KOPT-K1 (cell line): Measurements from ENCODE around the gene PUS7.
"Not testable (repeated sequence)": the region's sequence is repeated elsewhere in the genome, so short reads cannot be mapped to it uniquely, and the experiment has no call there.

Source experiments
- H3K27ac ChIP-seq: fragments of 200-600 bp; sonication (generic); 2 replicates; pipeline ENCODE4 v1.5.1; 2016; ENCODE audit warnings: antibody characterized with exemption, mild to moderate bottlenecking, low read depth, low read length; ENCODE audit not compliant: poor library complexity, severe bottlenecking
- H3K36me3 ChIP-seq: fragments of 200-600 bp; sonication (generic); 2 replicates; pipeline ENCODE4 v1.5.1; 2017; ENCODE audit warnings: antibody characterized with exemption, mild to moderate bottlenecking, low read length, moderate library complexity; ENCODE audit not compliant: insufficient read depth
- H3K9me3 ChIP-seq: fragments of 200-600 bp; sonication (generic); 2 replicates; pipeline ENCODE4 v1.5.1; 2017; ENCODE audit warnings: antibody characterized with exemption, low read length, mild to moderate bottlenecking; ENCODE audit not compliant: insufficient read depth, poor library complexity, severe bottlenecking

PUS7 gene

GRCh38 chr7:105478606-105479005 lies 43.5 kb downstream of the PUS7 start:
- Histone ChIP-seq H3K9me3 (no peaks in the 10 kb centered on the region), H3K27ac (no peak overlapping the region), H3K36me3 (peaks cover 70% of the 10 kb centered on the region)

- no peaks in the 10 kb centered on the region for H3K9me3 ChIP-seq
- H3K27ac ChIP-seq, result no peak overlapping the region
- peaks cover 64% of the 10 kb centered on the region for H3K36me3 ChIP-seq
Measured at GRCh38 chr7:105477908-105478307, 44.2 kb downstream of the PUS7 start.

DNA sequence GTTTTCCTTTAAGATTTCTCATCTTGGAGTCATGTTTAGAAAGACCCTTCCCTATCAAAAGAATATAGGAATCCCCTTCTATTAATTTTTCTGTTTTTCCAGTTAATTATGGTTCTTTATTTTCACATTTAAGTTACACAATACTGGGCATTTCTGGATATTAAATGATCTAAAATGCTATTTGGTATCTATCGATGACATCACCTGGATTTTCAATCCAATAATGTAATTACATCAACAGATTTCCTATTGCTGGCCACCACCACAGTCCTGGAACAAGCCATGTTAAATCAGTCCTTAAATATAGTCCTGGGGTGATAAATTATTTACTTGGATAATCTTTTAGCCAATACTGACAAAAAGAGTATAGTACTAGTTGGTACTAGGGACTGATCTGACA lies 48.0 kb downstream of the PUS7 start:
- Histone ChIP-seq H3K27ac (no peak overlapping the region), H3K36me3 (peaks cover 62% of the 10 kb centered on the region), H3K9me3 (no peaks in the 10 kb centered on the region)

- peaks cover 62% of the 10 kb centered on the region for H3K36me3 ChIP-seq
- no peak overlapping the region for H3K27ac ChIP-seq
Measured at GRCh38 chr7:105473163-105473562, 48.9 kb downstream of the PUS7 start.

GRCh38 chr7:105470846-105471245 lies 51.2 kb downstream of the PUS7 start:
- Histone ChIP-seq H3K36me3 (peaks cover 59% of the 10 kb centered on the region), H3K27ac (no peak overlapping the region), H3K9me3 (no peaks in the 10 kb centered on the region)

More at GRCh38 chr7:105473163-105473562, 48.9 kb downstream of the PUS7 start:
- H3K9me3 ChIP-seq, result no peaks in the 10 kb centered on the region

DNA sequence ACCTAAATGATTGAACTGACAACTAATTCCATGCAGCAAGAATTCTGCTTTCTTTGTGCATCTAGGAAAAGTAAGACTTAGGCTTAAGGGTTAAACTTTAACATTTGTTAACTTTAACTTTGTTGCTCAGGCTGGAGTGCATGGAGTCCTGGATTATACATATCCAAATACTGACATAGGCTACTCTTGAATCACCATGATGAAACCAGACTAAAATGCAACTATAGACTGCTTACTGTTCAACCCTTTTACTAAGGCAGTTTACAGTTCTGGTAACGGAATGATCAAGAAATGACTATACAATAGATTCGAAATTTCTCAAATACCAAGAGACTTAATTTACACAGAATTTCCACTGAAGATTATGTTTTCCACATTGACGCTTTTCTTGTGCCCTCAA lies 52.0 kb downstream of the PUS7 start:
- Histone ChIP-seq H3K9me3 (no peaks in the 10 kb centered on the region), H3K27ac (no peak overlapping the region), H3K36me3 (peaks cover 57% of the 10 kb centered on the region)

- no peak overlapping the region for H3K27ac ChIP-seq
- peaks cover 69% of the 10 kb centered on the region for H3K36me3 ChIP-seq
- H3K9me3 ChIP-seq, result no peaks in the 10 kb centered on the region
Measured at GRCh38 chr7:105462765-105463420, 59.2 kb downstream of the PUS7 start.

DNA sequence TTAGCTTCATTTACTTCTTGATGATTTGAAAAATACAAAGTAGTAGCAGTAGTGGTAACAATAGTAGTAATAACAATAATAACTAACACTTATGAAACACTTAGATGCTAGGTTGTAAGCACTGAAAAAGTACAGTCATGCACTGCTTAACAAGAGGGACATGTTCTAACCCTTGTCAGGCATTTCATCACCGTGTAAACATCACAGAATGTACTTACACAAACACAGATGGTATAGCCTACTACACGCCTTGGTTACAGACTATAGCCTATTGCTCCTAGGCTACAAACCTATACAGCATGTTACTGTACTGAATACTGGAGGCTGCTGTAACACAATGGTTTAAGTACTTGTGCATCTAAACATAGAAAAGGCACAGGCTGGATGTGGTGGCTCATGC lies 60.6 kb downstream of the PUS7 start:
- peaks cover 72% of the 10 kb centered on the region for H3K36me3 ChIP-seq
- H3K9me3 ChIP-seq, result no peaks in the 10 kb centered on the region
- no peak overlapping the region for H3K27ac ChIP-seq

DNA sequence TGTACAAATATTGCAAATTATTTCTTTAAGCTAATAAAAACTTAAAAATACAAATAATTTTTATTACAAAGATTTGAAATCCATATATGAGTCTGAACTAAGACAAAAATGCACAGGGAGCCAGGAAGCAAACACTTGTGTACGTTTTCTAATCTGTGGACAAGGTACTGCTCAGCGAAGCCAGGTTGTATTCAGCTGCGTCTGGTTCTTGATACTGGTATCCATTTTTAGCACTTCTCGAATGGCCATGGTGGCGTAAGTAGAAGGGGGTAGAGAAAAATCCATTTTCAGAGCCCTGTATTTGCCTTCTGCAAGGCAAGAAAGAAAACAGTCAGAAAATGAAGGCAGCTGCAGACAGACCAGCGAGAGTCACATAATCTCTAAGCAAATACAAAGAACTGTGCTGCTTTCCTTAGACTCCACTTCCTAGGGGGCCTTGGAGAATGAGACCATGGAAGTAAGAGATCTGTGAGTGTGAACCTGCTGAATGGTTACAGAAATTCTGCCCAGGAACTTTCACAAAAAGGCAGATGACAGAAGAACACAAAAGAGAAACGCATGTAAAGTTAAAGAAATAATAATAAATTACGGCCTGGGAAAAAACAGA lies 64.3 kb downstream of the PUS7 start:
- Histone ChIP-seq H3K27ac (no peak overlapping the region), H3K9me3 (no peaks in the 10 kb centered on the region), H3K36me3 (peaks cover 65% of the 10 kb centered on the region)

DNA sequence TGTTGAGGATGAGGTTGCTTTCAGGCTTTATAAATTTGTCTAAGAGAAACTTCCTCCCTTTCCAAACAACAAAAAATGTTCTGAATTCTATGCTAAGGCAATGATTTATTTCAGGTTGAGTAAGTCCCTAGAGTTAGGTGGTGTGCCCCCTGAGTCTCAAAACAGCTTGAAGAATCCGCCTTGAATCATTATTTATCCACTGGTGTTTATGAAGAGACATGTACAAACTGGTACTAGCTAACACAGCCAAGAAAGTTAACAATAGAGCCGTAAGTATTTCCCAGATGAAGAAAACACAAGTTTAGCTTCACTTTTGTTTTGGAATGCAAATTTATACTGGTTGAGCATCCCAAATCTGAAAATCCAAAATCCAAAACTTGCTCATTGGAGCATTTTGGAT lies 67.2 kb downstream of the PUS7 start:
- Histone ChIP-seq H3K27ac (no peak overlapping the region), H3K9me3 (no peaks in the 10 kb centered on the region), H3K36me3 (peaks cover 40% of the 10 kb centered on the region)

DNA sequence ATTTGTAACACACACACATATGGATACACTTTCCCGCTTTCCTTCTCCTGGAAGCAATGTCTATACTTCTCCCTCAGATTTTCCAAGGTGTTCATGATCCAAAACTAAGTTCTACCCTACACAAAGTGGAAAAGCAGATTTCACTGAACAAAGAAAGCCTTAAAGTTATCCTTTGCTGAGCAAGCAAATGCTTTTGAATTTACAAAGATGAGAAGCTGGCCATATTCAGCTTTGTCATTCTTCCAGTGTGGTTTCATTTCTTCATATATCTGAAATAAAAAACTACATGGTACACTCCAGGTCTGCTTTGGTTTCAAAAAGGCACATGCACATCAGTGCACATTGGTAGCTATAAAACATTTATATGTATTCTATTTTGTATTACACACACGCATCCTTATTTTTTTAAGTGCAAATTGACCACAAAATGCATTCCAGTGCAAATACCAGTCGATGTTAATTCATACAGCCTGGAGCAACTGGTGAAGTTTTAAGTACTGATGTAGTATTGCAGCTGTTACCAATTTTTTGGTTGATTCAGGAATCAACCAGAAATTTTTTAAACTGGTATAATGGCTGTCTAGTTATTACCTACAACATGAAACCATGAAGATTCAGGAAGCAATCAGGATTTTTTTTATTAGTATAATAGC lies 67.8 kb downstream of the PUS7 start:
- H3K9me3 ChIP-seq, result no peaks in the 10 kb centered on the region
- H3K27ac ChIP-seq, result no peak overlapping the region
- peaks cover 40% of the 10 kb centered on the region for H3K36me3 ChIP-seq

- no peak overlapping the region for H3K27ac ChIP-seq
- H3K9me3 ChIP-seq, result no peaks in the 10 kb centered on the region
- peaks cover 24% of the 10 kb centered on the region for H3K36me3 ChIP-seq
Measured at GRCh38 chr7:105452085-105452484, 70.0 kb downstream of the PUS7 start.

GRCh38 chr7:105450870-105451269 lies 71.2 kb downstream of the PUS7 start:
- not testable (repeated sequence) for H3K9me3 ChIP-seq, H3K27ac ChIP-seq
- H3K36me3 ChIP-seq, result peaks cover 13% of the 10 kb centered on the region; the same call in 1 of the 2 replicates

- Histone ChIP-seq H3K9me3 (no peaks in the 10 kb centered on the region), H3K27ac (no peak overlapping the region), H3K36me3 (peaks cover 8% of the 10 kb centered on the region; the same call in 1 of the 2 replicates)
Measured at GRCh38 chr7:105450177-105450861, 71.8 kb downstream of the PUS7 start.

GRCh38 chr7:105448181-105448580 lies 73.9 kb downstream of the PUS7 start:
- Histone ChIP-seq H3K36me3 (no peaks in the 10 kb centered on the region), H3K27ac (no peak overlapping the region), H3K9me3 (no peaks in the 10 kb centered on the region)
